Pancreas (tissue), 10 donors: ENCODE measurements around the gene SPSB2. TPM values are rescaled to one million over a fixed set of nuclear protein-coding genes. Genes with fewer than 3 reads are reported as not detected.
A peak's percentile ranks its signal among the peaks of the same experiment; 100 is the strongest.

ENCODE experiments used
- ATAC-seq, 4 donors: fragments of 200-7000 bp; cut with Tn5 transposase; one replicate each; pipeline versions ENCODE4 v1.8.0 to v1.9.1; 2020; ENCODE audit warnings: mild to moderate bottlenecking in 4 of 4, moderate library complexity in 4 of 4
- DNase-seq, 6 donors: peaks; one replicate each; pipeline ENCODE4 v3.0.0-alpha.2; 2020
- FAIRE-seq: peaks from 2 replicates; lab custom pipeline; 2012; peaks lifted over from hg19 to GRCh38; lab: Jason Lieb, UNC
- H3K27ac ChIP-seq, 4 donors: fragments of 200-600 bp; sonication (generic); 1 replicate in 3 of 4; 2 replicates in 1 of 4; pipeline versions ENCODE4 v1.5.0 to v1.8.0; 2020
- H3K27me3 ChIP-seq, 4 donors: fragments of 200-600 bp; one replicate each; pipeline ENCODE4 v1.8.0; 2021
- H3K36me3 ChIP-seq, 3 donors: fragments of 200-600 bp; sonication (generic) in 1 of 3; one replicate each; pipeline versions ENCODE4 v1.5.0 to v1.8.0; 2020 to 2021
- H3K4me1 ChIP-seq, 3 donors: fragments of 200-600 bp; one replicate each; pipeline ENCODE4 v1.8.0; 2021
- H3K4me3 ChIP-seq, 4 donors: fragments of 200-600 bp; sonication (generic) in 2 of 4; one replicate each; pipeline versions ENCODE4 v1.5.0 to v1.8.0; 2020 to 2021
- H3K9me3 ChIP-seq, 4 donors: fragments of 200-600 bp; one replicate each; pipeline ENCODE4 v1.8.0; 2021
- WGBS, 2 donors: extraction: QIAGEN DNeasy Blood & Tissue Kit; methylation state at CpG; one replicate each; pipeline ENCODE4 v1.1.7; 2013; 5-methylcytosine and 5-hydroxymethylcytosine counted together
- intact Hi-C, 3 donors: fragments of 100-400 bp; cut with DNase I; formaldehyde crosslinking; loops; one replicate each; pipeline versions ENCODE4 v1.11.1 to v1.14.2; 2022
- polyA plus RNA-seq, 2 donors: library from polyadenylated mRNA; stranded (reverse); fragments of 200-250 nt; gene quantifications; one replicate each; pipeline ENCODE4 v1.2.3, GENCODE V29; 2013
- total RNA-seq, 6 donors: library from RNA; stranded (reverse); fragmentation: NEBNext Ultra II Directional in 4 of 6; extraction: Animal tissue kit (Norgen Biotek cat#: 25700) in 4 of 6; gene quantifications; one replicate each; pipeline versions ENCODE4 v1.2.1 to v1.2.4, GENCODE V29; 2021 to 2023
- TF ChIP-seq, protein P1 (sequence below), 4 donors: fragments of 200-600 bp; sonication (generic) in 3 of 4; IDR thresholded peaks; one replicate each; pipeline versions ENCODE4 v1.5.0 to v1.8.0; 2021; ENCODE audit warnings: antibody characterized with exemption in 4 of 4
- donor health status: healthy with polysubstance abuse.
- donor health status: DM: no; HTN: no; CAD: no; lungs with moderate emphysema.
- donor health status: DM: no; HTN: no; CAD: no.
- donor health status: control.
- donor health status: control.
- donor health status: Bipolar disorder and iron deficiency.
- donor health status: DM: yes; HTN: yes; CAD: no.
- donor health status: DM: no; HTN: no; CAD: no.
- donor health status: DM: no; HTN: no; CAD: no.
- donor health status: DM: yes; HTN: yes; CAD: no.

The SPSB2 gene
- total and polyA plus RNA-seq, 8 donors = 3.1 to 12.5 (median 4.8) TPM

DNA sequence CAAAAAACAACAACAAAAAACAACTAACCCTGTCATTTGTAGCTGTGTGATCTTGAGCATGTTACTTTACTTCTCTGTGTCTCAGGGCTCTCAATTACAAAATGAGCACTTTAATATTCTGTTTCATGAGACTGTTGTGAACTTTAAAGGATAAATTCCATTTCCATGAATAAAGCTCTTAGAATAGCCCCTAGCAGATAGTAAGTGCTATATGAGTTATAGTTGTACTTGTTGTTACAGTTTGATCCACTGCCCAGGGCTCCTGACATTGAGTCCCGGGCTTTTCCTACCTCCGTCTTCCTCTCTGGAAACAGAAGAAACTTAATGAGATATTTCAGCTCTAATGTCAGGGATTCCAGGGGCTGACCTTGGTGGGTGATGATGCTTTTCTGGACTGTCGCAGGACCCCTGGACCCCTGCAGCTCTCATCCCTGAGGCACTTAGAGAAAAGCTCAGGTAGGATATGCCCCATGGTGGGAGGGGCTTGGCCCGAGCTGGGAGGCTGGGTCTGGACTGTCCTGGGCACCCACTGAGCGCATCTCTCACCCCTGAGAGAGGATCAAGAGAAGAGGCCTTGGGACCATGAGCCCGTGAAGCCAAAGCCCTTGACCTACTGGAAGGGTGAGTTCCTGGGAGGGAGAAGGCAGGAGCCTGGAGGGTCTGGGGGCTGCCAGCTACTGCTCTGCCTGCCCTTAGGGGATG, 39.8 kb downstream of the SPSB2 start:
- no peaks in the 10 kb centered on the region for H3K27me3 ChIP-seq
- H3K4me1 ChIP-seq = no peaks in the 10 kb centered on the region
- H3K27ac ChIP-seq = no peak overlapping the region
- no peak overlapping the region for H3K4me3 ChIP-seq
- ATAC-seq = no peak
- no peaks in the 10 kb centered on the region for H3K9me3 ChIP-seq
- TF ChIP-seq, protein P1, sequence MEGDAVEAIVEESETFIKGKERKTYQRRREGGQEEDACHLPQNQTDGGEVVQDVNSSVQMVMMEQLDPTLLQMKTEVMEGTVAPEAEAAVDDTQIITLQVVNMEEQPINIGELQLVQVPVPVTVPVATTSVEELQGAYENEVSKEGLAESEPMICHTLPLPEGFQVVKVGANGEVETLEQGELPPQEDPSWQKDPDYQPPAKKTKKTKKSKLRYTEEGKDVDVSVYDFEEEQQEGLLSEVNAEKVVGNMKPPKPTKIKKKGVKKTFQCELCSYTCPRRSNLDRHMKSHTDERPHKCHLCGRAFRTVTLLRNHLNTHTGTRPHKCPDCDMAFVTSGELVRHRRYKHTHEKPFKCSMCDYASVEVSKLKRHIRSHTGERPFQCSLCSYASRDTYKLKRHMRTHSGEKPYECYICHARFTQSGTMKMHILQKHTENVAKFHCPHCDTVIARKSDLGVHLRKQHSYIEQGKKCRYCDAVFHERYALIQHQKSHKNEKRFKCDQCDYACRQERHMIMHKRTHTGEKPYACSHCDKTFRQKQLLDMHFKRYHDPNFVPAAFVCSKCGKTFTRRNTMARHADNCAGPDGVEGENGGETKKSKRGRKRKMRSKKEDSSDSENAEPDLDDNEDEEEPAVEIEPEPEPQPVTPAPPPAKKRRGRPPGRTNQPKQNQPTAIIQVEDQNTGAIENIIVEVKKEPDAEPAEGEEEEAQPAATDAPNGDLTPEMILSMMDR (IDR thresholded peaks at IDR 0.05) = no peak
- H3K36me3 ChIP-seq = no peaks in the 10 kb centered on the region
- DNase-seq = peak in 1 of 6 donors; percentile 41
- 86 to 93% methylated on average over 6 of the region's 6 CpGs for WGBS, 2 donors
- intact Hi-C loops = no loop called here
- FAIRE-seq = no peak

- no peak overlapping the region for H3K4me3 ChIP-seq
- 92 to 95% methylated on average over 4 of the region's 4 CpGs for WGBS, 2 donors
- H3K27me3 ChIP-seq = no peaks in the 10 kb centered on the region
- H3K27ac ChIP-seq = no peak overlapping the region
- TF ChIP-seq, protein P1 (IDR thresholded peaks at IDR 0.05) = no peak
- no peaks in the 10 kb centered on the region for H3K36me3 ChIP-seq
- DNase-seq = peak in 1 of 6 donors; percentile 5
- intact Hi-C loops = no loop called here
- H3K9me3 ChIP-seq = no peaks in the 10 kb centered on the region
- peaks cover 0 to 4% (median 0%) of the 10 kb centered on the region in 3 donors for H3K4me1 ChIP-seq
- ATAC-seq = no peak
- no peak for FAIRE-seq
These were observed 41.0 kb downstream of the SPSB2 start for GRCh38 chr12:6832125-6832524.

DNA sequence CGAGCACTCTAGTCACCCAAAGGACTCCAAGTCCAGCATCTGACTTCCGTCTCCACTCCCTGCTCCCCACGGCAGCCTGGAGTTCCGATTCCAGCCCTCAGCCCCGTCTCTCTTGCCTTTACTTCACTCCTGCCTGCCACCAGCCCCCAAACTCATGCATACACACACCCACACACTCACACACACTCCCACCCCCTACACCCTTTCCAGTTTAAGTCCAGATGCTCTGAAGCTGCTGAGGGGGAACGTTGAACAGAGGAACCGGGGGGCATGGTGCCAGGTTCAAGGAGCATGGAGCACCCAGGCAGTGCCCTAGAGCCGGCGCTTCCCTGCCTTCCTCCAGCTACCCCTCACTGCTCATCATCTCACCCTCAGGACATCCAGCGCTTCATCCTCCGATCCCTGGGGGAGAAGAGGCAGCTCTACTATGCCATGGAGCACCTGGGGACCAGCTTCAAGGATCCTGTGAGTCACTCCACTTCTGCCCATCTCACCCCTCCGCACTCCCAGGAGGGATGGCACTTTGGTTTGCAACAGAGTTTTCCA, 41.6 kb downstream of the SPSB2 start:
- intact Hi-C loops = no loop called here
- 87 to 94% methylated on average over 12 of the region's 12 CpGs for WGBS, 2 donors
- no peaks in the 10 kb centered on the region for H3K9me3 ChIP-seq

DNA sequence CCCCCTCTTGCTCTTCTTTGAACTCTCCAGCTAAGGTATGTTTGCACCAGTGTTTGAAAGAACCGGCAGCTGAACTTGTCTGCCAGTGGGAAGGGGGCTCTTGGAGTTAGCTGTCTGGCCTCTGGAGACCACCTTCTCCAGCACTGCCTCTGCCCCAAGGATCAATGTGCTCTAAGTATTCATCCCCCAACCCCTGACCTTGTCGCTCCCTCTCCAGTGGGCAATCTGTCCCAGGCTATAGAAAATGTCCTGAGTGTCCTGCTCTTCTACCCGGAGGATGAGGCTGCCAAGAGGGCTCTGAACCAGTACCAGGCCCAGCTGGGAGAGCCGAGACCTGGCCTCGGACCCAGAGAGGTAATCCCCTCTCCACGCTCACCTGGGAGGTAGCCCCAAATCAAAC, 42.1 kb downstream of the SPSB2 start:
- H3K9me3 ChIP-seq = no peaks in the 10 kb centered on the region
- intact Hi-C loops = no loop called here
- ATAC-seq (no peak), DNase-seq (peak in 1 of 6 donors; percentile 31), FAIRE-seq (no peak)
- H3K36me3 ChIP-seq = no peaks in the 10 kb centered on the region
- no peaks in the 10 kb centered on the region for H3K27me3 ChIP-seq
- 86 to 89% methylated on average over 6 of the region's 6 CpGs for WGBS, 2 donors
- H3K27ac ChIP-seq = no peak overlapping the region
- TF ChIP-seq, protein P1 (IDR thresholded peaks at IDR 0.05) = no peak
- peaks cover 0 to 4% (median 0%) of the 10 kb centered on the region in 3 donors for H3K4me1 ChIP-seq
- no peak overlapping the region for H3K4me3 ChIP-seq

More for the DNA sequence above, 41.6 kb downstream of the SPSB2 start:
- peaks cover 0 to 4% (median 0%) of the 10 kb centered on the region in 3 donors for H3K4me1 ChIP-seq
- no peak overlapping the region for H3K4me3 ChIP-seq
- H3K27me3 ChIP-seq = no peaks in the 10 kb centered on the region
- H3K27ac ChIP-seq = no peak overlapping the region
- peak in 1 of 6 donors; percentile 41 for DNase-seq
- TF ChIP-seq, protein P1 (IDR thresholded peaks at IDR 0.05) = no peak
- H3K36me3 ChIP-seq = no peaks in the 10 kb centered on the region
- FAIRE-seq = no peak
- ATAC-seq = no peak
